NCI-H128 (cell line): ENCODE results near the gene GLB1L2.

Source experiments
- DNase-seq: peaks from one replicate; lab custom pipeline; 2025; ENCODE audit not compliant: unreplicated experiment; lab: John Stamatoyannopoulos, UW

The GLB1L2 gene

GRCh38 chr11:134346101-134346975 is 14.6 kb downstream of the GLB1L2 start:
- no peak for DNase-seq

GRCh38 chr11:134346976-134347350 is 15.2 kb downstream of the GLB1L2 start:
- DNase-seq: no peak

GRCh38 chr11:134347441-134347840 is 15.7 kb downstream of the GLB1L2 start:
- no peak for DNase-seq

GRCh38 chr11:134349109-134349801 is 17.5 kb downstream of the GLB1L2 start:
- DNase-seq: no peak

- no peak for DNase-seq
These were observed 18.1 kb downstream of the GLB1L2 start for GRCh38 chr11:134349802-134350355.

GRCh38 chr11:134350381-134350780 is 18.6 kb downstream of the GLB1L2 start:
- no peak for DNase-seq

GRCh38 chr11:134352111-134352510 is 20.3 kb downstream of the GLB1L2 start:
- no peak for DNase-seq

GRCh38 chr11:134355136-134355535 is 23.3 kb downstream of the GLB1L2 start:
- no peak for DNase-seq

GRCh38 chr11:134355656-134356055 is 23.9 kb downstream of the GLB1L2 start:
- no peak for DNase-seq

- no peak for DNase-seq
These were observed 25.1 kb downstream of the GLB1L2 start for GRCh38 chr11:134356656-134357544.

- no peak for DNase-seq
These were observed 25.7 kb downstream of the GLB1L2 start for GRCh38 chr11:134357545-134357839.

- DNase-seq: no peak
These were observed 26.5 kb downstream of the GLB1L2 start for GRCh38 chr11:134358165-134358855.

GRCh38 chr11:134358856-134359490 is 27.2 kb downstream of the GLB1L2 start:
- DNase-seq: no peak

- DNase-seq: no peak
These were observed 27.9 kb downstream of the GLB1L2 start for GRCh38 chr11:134359646-134360045.

- peak; percentile 64 for DNase-seq
These were observed 28.5 kb downstream of the GLB1L2 start for GRCh38 chr11:134360050-134360835.

GRCh38 chr11:134361661-134362060 is 29.9 kb downstream of the GLB1L2 start:
- DNase-seq: no peak

- DNase-seq: no peak
These were observed 30.6 kb downstream of the GLB1L2 start for GRCh38 chr11:134362192-134362901.

GRCh38 chr11:134363161-134363560 is 31.4 kb downstream of the GLB1L2 start:
- DNase-seq: no peak

GRCh38 chr11:134363592-134363991 is 31.8 kb downstream of the GLB1L2 start:
- no peak for DNase-seq
